HG03432 (cell line): ENCODE results near the gene TTLL8.

Experiments
- ATAC-seq: cut with Tn5 transposase; IDR thresholded peaks from one replicate; pipeline ENCODE4 v1.9.1; 2021; ENCODE audit warnings: mild to moderate bottlenecking, moderate library complexity; ENCODE audit not compliant: unreplicated experiment

Gene TTLL8

GRCh38 chr22:50083462-50084079 lies 25.5 kb upstream of the TTLL8 start:
- no peak for ATAC-seq

GRCh38 chr22:50082961-50083461 lies 24.9 kb upstream of the TTLL8 start:
- ATAC-seq = no peak

- ATAC-seq = no peak
Measured at GRCh38 chr22:50082197-50082715, 24.2 kb upstream of the TTLL8 start.

- no peak for ATAC-seq
Measured at GRCh38 chr22:50081426-50082196, 23.5 kb upstream of the TTLL8 start.

GRCh38 chr22:50080077-50080465 lies 22.0 kb upstream of the TTLL8 start:
- no peak for ATAC-seq

- ATAC-seq = no peak
Measured at GRCh38 chr22:50078761-50079160, 20.7 kb upstream of the TTLL8 start.

- no peak for ATAC-seq
Measured at GRCh38 chr22:50078246-50078645, 20.1 kb upstream of the TTLL8 start.

GRCh38 chr22:50076646-50077535 lies 18.8 kb upstream of the TTLL8 start:
- no peak for ATAC-seq

GRCh38 chr22:50074551-50075530 lies 16.7 kb upstream of the TTLL8 start:
- ATAC-seq = no peak

- ATAC-seq = no peak
Measured at GRCh38 chr22:50074056-50074455, 16.0 kb upstream of the TTLL8 start.

- ATAC-seq = no peak
Measured at GRCh38 chr22:50072714-50073538, 14.8 kb upstream of the TTLL8 start.

- ATAC-seq = no peak
Measured at GRCh38 chr22:50072167-50072555, 14.1 kb upstream of the TTLL8 start.

GRCh38 chr22:50071432-50072166 lies 13.5 kb upstream of the TTLL8 start:
- no peak for ATAC-seq

GRCh38 chr22:50070366-50070765 lies 12.3 kb upstream of the TTLL8 start:
- ATAC-seq = no peak

GRCh38 chr22:50068096-50068495 lies 10.0 kb upstream of the TTLL8 start:
- ATAC-seq = no peak

GRCh38 chr22:50067244-50067643 lies 9.1 kb upstream of the TTLL8 start:
- no peak for ATAC-seq

- ATAC-seq = no peak
Measured at GRCh38 chr22:50064453-50064852, 6.4 kb upstream of the TTLL8 start.

GRCh38 chr22:50063589-50064393 lies 5.7 kb upstream of the TTLL8 start:
- ATAC-seq = no peak
